ENCODE results near the gene MAP3K5.

The MAP3K5 gene

GRCh38 chr6:136508725-136509392 is 283.4 kb downstream of the MAP3K5 start:
- no peak for DNase-seq
